ENCODE measurements around the gene OXCT1. TPM values are rescaled to one million over a fixed set of nuclear protein-coding genes. Genes with fewer than 3 reads are reported as not detected.

The OXCT1 gene
- total and polyA plus RNA-seq, 9 of the 15 experiments (the other 6 are each of a cell fraction or from before 2014, with no cell fraction given): 24.7 to 61.2 (median 41.9) TPM

GRCh38 chr5:41820150-41820549, 50.1 kb downstream of the OXCT1 start (continued):
- TF ChIP-seq ZNF121 (CRISPR knock-in tag; conservative IDR thresholded peaks at IDR 0.05) (no peak), MAFK (IDR thresholded peaks at IDR 0.05; ENCODE audit: low read length) (no peak)

GRCh38 chr5:41817625-41818301, 52.5 kb downstream of the OXCT1 start:
- CTCF ChIA-PET (ENCODE audit: low intra/inter-chr PET ratio): no interaction called here
- POLR2A ChIA-PET: no interaction called here
- Histone ChIP-seq H3K79me2 (ENCODE audit: control insufficient read depth, insufficient read depth, low read length) (no peaks in the 10 kb centered on the region), H3K4me2 (ENCODE audit: insufficient read depth, low read length) (no peak overlapping the region), H3K4me3 (no peak overlapping the region), H2AFZ (ENCODE audit: low read depth, low read length) (no peak overlapping the region), H3K4me1 (replicated peaks in 1 of 2; ENCODE audit: control insufficient read depth in 2 of 2, insufficient read depth in 2 of 2, low read length in 2 of 2) (no peaks in the 10 kb centered on the region; a peak in 1 of 5 replicates), H4K20me1 (replicated peaks; ENCODE audit: control insufficient read depth, insufficient read depth, low read length) (no peaks in the 10 kb centered on the region), H3K27me3 (ENCODE audit: control insufficient read depth in 2 of 2, insufficient read depth in 2 of 2, low read length in 2 of 2) (no peaks in the 10 kb centered on the region), H3K9me3 (replicated peaks; ENCODE audit: control insufficient read depth, insufficient read depth, low read depth, low read length) (no peaks in the 10 kb centered on the region), H3K9me1 (ENCODE audit: control insufficient read depth, insufficient read depth, low read length) (no peaks in the 10 kb centered on the region), H3K27ac (ENCODE audit: extremely low read depth, low read depth, low read length) (no peak overlapping the region), H3K36me3 (ENCODE audit: control insufficient read depth, insufficient read depth, low read length) (no peaks in the 10 kb centered on the region), H3K9ac (ENCODE audit: insufficient read depth in 1 of 2, low read depth in 2 of 2, low read length in 2 of 2) (no peak overlapping the region)
- BruUV-seq (replicated peaks): no TSS peak
- FAIRE-seq (no peak), ATAC-seq (no peak), DNase-seq (ENCODE audit: extremely low read depth in 1 of 4, low spot score in 3 of 4) (no peak)
- TF ChIP-seq RBM25 (IDR thresholded peaks at IDR 0.05; ENCODE audit: low read depth, low read length, severe bottlenecking) (peak; percentile 28), C11orf30 (IDR thresholded peaks at IDR 0.05; ENCODE audit: low read depth) (no peak), ILK (tag; IDR thresholded peaks at IDR 0.05; ENCODE audit: borderline replicate concordance, low read depth) (no peak), PRDM10 (IDR thresholded peaks at IDR 0.05; ENCODE audit: partially characterized antibody) (no peak), ZNF146 (CRISPR knock-in tag; IDR thresholded peaks at IDR 0.05; ENCODE audit: unreplicated experiment) (no peak), EP300 (IDR thresholded peaks at IDR 0.05; ENCODE audit: low read length) (no peak)
- in situ Hi-C loops (cut with MboI) (no loop called here), intact Hi-C loops (cut with micrococcal nuclease) (no loop called here)

All from K562 (cell line).